HFFc6 (cell line): ENCODE results near the gene RABIF. TPM values are rescaled to one million over a fixed set of nuclear protein-coding genes. Genes with fewer than 3 reads are reported as not detected.

ENCODE experiments used
- DNase-seq: peaks from one replicate; pipeline ENCODE4 v3.0.0-alpha.2; 2018
- H3K27ac Mint-ChIP-seq: 2 replicates; pipeline ENCODE4 v1.8.0; 2020; ENCODE audit warnings: mild to moderate bottlenecking, mixed read lengths
- H3K27me3 Mint-ChIP-seq: 2 replicates; pipeline ENCODE4 v1.8.0; 2021; ENCODE audit warnings: mild to moderate bottlenecking, moderate library complexity, mixed read lengths; ENCODE audit not compliant: insufficient read depth
- H3K36me3 Mint-ChIP-seq: 2 replicates; pipeline ENCODE4 v1.8.0; 2021; ENCODE audit warnings: low read depth, mixed read lengths
- H3K4me1 Mint-ChIP-seq: 2 replicates; pipeline ENCODE4 v1.8.0; 2020; ENCODE audit warnings: low read depth, mixed read lengths
- H3K4me3 Mint-ChIP-seq: 2 replicates; pipeline ENCODE4 v1.8.0; 2020; ENCODE audit warnings: mild to moderate bottlenecking, moderate library complexity, mixed read lengths
- H3K9me3 Mint-ChIP-seq: 2 replicates; pipeline ENCODE4 v1.8.0; 2020; ENCODE audit warnings: mild to moderate bottlenecking, mixed read lengths
- CTCF ChIP-seq: fragments of 200-600 bp; sonication (generic); IDR thresholded peaks from 2 replicates; pipeline ENCODE4 v1.5.0; 2021; ENCODE audit warnings: antibody characterized with exemption, mild to moderate bottlenecking
- total RNA-seq, 6 experiments: library from RNA; stranded (reverse); fragmentation: NEBNext Ultra II Directional; extraction: Animal tissue kit (Norgen Biotek cat#: 25700); gene quantifications; 2 replicates in 1 of 6; 3 replicates in 5 of 6; pipeline ENCODE4 v1.2.3, GENCODE V29; 2021

Gene RABIF
- total RNA-seq, 6 experiments from 2014 or later: 9.0 to 11.7 (median 10.9) TPM

- Mint-ChIP-seq H3K36me3 (no peaks in the 10 kb centered on the region), H3K4me3 (no peak overlapping the region), H3K27me3 (peaks cover 8% of the 10 kb centered on the region), H3K27ac (no peak overlapping the region), H3K9me3 (no peaks in the 10 kb centered on the region), H3K4me1 (no peaks in the 10 kb centered on the region)
- DNase-seq: no peak
- no peak for TF ChIP-seq CTCF
These were observed 17.6 kb downstream of the RABIF start for GRCh38 chr1:202871367-202871766.

DNA sequence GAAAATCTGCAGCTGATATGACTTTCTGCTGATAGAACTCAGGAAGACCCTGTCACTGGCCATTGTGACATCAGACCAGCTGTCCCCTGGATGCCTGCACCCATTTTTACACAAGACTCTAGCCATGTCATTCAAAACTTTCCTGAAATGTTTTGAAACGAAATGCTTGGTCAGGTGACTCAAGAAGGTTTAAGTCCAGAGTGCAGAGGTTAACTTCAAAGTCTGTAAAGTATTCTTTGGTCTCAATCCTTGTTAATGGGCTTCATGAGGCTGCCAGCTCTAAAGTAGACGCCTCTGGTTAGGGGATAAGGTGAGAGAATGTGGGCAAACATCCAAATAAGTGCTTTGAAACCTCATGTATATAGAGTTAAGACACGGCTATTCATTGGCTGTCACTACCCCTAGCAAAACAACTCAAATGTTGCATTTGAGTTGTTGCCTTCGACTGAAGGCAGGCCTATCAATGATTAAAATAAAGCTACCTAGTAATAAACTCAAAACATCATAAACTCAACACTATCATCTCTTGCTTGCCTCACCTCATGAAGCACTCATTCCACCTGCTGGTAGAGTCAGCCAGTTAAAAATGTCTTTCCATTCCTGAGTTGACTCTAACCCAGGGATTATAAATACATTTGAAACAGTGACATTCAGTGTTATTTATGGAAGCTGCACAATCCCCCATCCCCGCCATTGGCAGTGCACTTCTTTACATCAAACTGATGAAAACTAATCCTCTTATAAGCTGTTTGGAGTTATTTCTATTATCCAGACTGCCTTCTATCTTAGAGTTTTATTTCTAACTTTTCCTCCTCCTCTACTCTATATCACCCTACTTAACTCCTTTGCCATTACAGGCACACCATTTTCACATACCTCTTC is 26.0 kb downstream of the RABIF start:
- Mint-ChIP-seq H3K4me3 (no peak overlapping the region), H3K4me1 (peaks cover 10% of the 10 kb centered on the region), H3K9me3 (no peaks in the 10 kb centered on the region), H3K27me3 (no peaks in the 10 kb centered on the region; the same call in 1 of the 2 replicates), H3K27ac (no peak overlapping the region), H3K36me3 (no peaks in the 10 kb centered on the region)
- no peak for TF ChIP-seq CTCF
- DNase-seq: no peak

DNA sequence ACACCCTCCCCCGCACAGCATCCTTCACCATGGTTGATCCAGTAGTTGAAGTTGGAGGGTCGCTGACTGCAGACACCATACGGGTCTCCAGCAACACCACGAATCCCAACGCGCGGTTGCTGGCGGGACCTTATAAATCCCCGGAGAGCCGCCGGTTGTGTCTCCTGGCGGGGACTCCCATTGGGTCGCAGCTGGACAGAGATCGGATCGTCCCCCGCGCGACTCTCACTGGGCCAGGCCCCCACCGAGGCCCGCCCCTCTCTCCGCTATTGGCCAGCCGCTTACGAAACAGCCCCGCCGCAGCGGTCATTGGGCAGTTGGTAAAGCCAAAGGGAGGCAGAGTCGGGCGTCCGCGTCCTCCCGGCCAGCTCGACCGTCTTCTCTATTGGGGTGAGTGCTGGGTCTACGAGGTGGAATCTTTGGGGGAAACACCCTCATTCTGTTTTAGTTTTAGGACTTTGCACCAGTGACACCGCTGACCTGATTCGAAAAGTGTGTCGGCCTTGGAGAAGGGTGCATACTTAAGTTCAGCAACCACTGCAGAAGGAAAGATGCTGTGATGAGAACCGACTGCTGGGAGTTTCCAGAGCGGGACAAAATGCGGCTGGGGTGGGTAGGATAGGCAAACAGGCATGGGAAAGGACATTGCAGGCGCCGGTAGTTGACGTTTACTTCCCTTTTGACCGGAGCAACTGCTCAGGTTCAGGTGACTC is 27.4 kb downstream of the RABIF start:
- no peaks in the 10 kb centered on the region for H3K9me3 Mint-ChIP-seq
- H3K36me3 Mint-ChIP-seq: no peaks in the 10 kb centered on the region
- peak overlapping the region; percentile 38; the same call in 1 of the 2 replicates for H3K27ac Mint-ChIP-seq

GRCh38 chr1:202860744-202861419 is 28.1 kb downstream of the RABIF start:
- DNase-seq: peak; percentile 9
- no peak for TF ChIP-seq CTCF
- Mint-ChIP-seq H3K36me3 (no peaks in the 10 kb centered on the region), H3K27me3 (peaks cover 3% of the 10 kb centered on the region), H3K9me3 (no peaks in the 10 kb centered on the region), H3K4me1 (peaks cover 10% of the 10 kb centered on the region), H3K4me3 (peak overlapping the region; percentile 93), H3K27ac (no peak overlapping the region)

More for the DNA sequence above, 27.4 kb downstream of the RABIF start:
- Mint-ChIP-seq H3K27me3 (peaks cover 2% of the 10 kb centered on the region), H3K4me3 (peak overlapping the region; percentile 93), H3K4me1 (peaks cover 10% of the 10 kb centered on the region)
- DNase-seq: peak; percentile 87
- no peak for TF ChIP-seq CTCF

DNA sequence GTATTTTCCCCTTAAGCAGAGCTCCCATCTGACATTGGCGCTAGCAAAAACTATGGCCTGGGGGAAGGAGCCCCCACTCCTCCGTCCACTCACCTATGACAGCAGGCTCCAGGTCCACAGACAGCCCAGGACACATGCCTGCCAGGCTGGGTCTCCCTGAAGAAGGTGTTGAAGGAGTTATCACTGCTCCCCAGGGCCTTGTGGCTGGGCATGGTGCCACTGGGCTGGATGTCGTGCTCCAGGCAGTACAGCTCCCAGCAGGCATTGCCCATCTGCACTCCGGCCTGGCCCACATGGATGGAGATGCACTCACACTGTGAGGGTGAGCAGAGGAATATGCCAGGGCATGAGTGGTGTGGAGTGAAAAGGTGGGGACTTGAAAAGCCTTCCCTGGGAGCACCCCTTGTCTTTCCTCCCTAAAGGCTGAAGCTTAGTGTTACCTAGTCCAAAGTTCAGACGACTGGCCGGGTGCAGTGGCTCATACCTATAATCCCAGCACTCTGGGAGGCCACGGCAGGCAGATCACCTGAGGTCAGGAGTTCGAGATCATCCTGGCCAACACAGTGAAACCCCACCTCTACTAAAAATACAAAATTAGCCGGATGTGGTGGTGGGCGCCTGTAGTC is 30.0 kb downstream of the RABIF start:
- TF ChIP-seq CTCF: no peak
- H3K4me1 Mint-ChIP-seq: peaks cover 10% of the 10 kb centered on the region
- H3K4me3 Mint-ChIP-seq: no peak overlapping the region
- no peaks in the 10 kb centered on the region for H3K9me3 Mint-ChIP-seq
- H3K27me3 Mint-ChIP-seq: peaks cover 5% of the 10 kb centered on the region
- H3K36me3 Mint-ChIP-seq: no peaks in the 10 kb centered on the region
- DNase-seq: no peak
- no peak overlapping the region for H3K27ac Mint-ChIP-seq
